Omental fat pad (tissue), 4 donors: ENCODE measurements around the gene CAV1. TPM values are rescaled to one million over a fixed set of nuclear protein-coding genes. Genes with fewer than 3 reads are reported as not detected.
A peak's percentile ranks its signal among the peaks of the same experiment; 100 is the strongest.

Experiments used
- ATAC-seq: fragments of 150-250 bp; one replicate; pipeline ENCODE4 v1.9.1; 2016; ENCODE audit warnings: mild to moderate bottlenecking, moderate library complexity; ENCODE audit not compliant: low FRiP score
- DNase-seq: peaks from one replicate; pipeline ENCODE4 v3.0.0-alpha.2; 2019; ENCODE audit warnings: low spot score
- total RNA-seq, 4 donors: library from RNA; depleted of rRNA; stranded (reverse); fragments of >200 nt; gene quantifications; one replicate each; pipeline ENCODE4 v1.1.0, GENCODE V29; 2016
- TF ChIP-seq, protein P1 (sequence below), 3 donors: fragments of 450-650 bp; IDR thresholded peaks; one replicate each; pipeline ENCODE4 v1.5.1; 2016 to 2017; ENCODE audit warnings: antibody characterized with exemption in 3 of 3, mild to moderate bottlenecking in 3 of 3, moderate library complexity in 2 of 3

The CAV1 gene
- total RNA-seq, 4 donors from 2014 or later, result 354 to 482 (median 468) TPM

DNA sequence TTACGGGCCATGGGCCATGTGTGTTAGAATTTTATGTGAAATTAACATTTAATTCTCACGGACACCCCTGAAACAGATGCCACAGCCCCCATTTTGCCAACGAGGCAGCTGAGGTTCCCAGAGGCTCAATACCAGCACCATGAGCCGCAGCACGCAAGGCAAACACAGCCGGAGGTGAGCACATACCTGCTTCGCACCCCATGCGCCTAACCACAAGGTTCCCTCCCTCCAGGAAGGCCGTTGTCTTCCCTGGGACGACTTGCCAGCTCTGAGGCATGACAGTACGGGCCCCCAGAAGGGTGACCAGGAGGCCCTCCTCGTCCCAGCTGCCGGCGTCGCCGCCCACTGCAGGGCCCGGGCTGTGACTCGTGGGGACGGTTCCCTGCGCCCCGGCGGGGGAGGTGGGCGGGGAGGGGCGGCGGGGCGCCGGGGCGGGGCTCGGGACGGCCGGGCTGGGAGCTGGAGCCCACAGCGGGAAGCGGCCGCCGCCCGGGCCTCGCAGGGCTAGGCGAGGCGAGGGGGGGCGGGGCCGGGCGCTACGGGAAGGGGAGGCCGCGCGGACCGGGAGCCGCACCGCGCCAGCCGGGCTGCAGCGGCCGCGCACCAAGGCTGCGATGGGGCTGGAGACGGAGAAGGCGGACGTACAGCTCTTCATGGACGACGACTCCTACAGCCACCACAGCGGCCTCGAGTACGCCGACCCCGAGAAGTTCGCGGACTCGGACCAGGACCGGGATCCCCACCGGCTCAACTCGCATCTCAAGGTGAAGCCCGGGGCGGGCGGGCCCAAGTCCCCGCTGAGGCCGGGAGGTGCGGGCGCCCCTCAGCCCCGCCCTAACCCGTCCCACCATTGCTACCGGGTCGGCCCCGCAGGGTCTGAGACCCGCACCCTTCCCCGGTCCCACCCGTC, 25.4 kb upstream of the CAV1 start, which contains the start of gene CAV2:
Gene CAV2, plus strand, starts transcription at position 571 of the 910 bp plus-strand sequence. Its CDS starts 44 bp downstream, at position 615.
- DNase-seq (peak; percentile 27), ATAC-seq (peak; percentile 79)
- TF ChIP-seq, protein P1, sequence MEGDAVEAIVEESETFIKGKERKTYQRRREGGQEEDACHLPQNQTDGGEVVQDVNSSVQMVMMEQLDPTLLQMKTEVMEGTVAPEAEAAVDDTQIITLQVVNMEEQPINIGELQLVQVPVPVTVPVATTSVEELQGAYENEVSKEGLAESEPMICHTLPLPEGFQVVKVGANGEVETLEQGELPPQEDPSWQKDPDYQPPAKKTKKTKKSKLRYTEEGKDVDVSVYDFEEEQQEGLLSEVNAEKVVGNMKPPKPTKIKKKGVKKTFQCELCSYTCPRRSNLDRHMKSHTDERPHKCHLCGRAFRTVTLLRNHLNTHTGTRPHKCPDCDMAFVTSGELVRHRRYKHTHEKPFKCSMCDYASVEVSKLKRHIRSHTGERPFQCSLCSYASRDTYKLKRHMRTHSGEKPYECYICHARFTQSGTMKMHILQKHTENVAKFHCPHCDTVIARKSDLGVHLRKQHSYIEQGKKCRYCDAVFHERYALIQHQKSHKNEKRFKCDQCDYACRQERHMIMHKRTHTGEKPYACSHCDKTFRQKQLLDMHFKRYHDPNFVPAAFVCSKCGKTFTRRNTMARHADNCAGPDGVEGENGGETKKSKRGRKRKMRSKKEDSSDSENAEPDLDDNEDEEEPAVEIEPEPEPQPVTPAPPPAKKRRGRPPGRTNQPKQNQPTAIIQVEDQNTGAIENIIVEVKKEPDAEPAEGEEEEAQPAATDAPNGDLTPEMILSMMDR (IDR thresholded peaks at IDR 0.05), result no peak

DNA sequence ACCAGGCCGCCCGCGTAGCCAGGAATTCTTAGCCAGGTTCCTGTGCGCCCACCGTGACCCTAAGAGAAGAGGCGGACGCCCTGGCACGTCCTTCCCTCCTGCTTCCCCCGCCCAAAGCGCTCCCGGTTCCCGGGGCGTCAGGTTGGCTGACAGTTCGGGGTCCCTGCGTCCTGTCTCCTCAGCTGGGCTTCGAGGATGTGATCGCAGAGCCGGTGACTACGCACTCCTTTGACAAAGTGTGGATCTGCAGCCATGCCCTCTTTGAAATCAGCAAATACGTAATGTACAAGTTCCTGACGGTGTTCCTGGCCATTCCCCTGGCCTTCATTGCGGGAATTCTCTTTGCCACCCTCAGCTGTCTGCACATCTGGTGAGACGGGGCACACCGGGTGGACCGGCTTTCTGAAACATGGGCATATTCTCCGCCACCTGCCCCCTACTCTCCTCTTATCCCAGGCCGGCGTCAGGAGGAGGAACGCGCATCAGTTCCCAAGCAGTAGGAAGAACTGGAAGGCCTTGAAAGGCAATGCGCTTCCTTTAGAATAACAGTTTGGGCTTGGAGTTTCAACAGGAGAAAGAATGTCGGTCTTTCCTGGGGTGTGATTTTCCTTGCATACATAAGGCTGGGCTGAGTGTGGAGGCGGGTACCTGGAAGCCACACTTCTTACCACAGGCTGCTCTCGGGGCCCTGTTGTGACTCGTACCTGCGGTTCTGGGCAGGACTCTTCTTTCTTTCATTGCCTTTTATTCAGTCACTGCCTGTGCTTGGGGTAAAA, 24.6 kb upstream of the CAV1 start:
- no peak for ATAC-seq

GRCh38 chr7:116501425-116502167, 23.2 kb upstream of the CAV1 start:
- ATAC-seq (peak; percentile 67), DNase-seq (peak; percentile 52)
- TF ChIP-seq, protein P1 (IDR thresholded peaks at IDR 0.05), result no peak

More for the DNA sequence above, 24.6 kb upstream of the CAV1 start:
- TF ChIP-seq, protein P1 (IDR thresholded peaks at IDR 0.05), result no peak
- DNase-seq, result peak; percentile 23

- DNase-seq, result no peak
- TF ChIP-seq, protein P1 (IDR thresholded peaks at IDR 0.05), result no peak
- ATAC-seq, result no peak
These were observed 22.4 kb upstream of the CAV1 start for GRCh38 chr7:116502201-116503096.

- DNase-seq (no peak), ATAC-seq (no peak)
- TF ChIP-seq, protein P1 (IDR thresholded peaks at IDR 0.05), result no peak
These were observed 21.0 kb upstream of the CAV1 start for GRCh38 chr7:116503835-116504234.

DNA sequence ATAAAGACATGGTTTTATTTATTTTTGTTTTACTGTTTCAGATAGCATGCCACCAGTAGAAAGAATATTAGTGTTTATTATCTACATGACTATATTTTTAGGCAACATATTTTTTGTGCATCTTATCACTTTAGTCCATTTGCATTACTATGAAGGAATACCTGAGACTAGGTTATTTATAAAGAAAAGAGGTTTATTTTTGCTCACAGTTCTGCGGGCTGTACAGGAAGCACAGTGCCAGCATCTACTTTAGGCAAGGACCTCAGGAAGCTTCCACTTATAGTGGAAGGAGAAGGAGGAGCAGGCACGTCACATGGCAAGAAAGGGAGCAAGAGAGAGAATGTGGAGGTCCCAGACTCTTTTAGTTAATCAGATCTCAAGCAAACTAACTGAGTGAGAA, 19.6 kb upstream of the CAV1 start:
- TF ChIP-seq, protein P1 (IDR thresholded peaks at IDR 0.05), result no peak
- no peak for DNase-seq
- no peak for ATAC-seq
